Neutrophil (primary cell): ENCODE results near the gene VWA8.
"Not testable (repeated sequence)": the region's sequence is repeated elsewhere in the genome, so short reads cannot be mapped to it uniquely, and the experiment has no call there.

Experiments
- H3K27ac ChIP-seq: fragments of 200-600 bp; sonication (generic); 2 replicates; pipeline ENCODE4 v1.5.1; 2016; ENCODE audit warnings: mild to moderate bottlenecking, moderate library complexity
- H3K27me3 ChIP-seq: fragments of 200-600 bp; sonication (generic); 2 replicates; pipeline ENCODE4 v1.6.0; 2016; ENCODE audit warnings: mild to moderate bottlenecking
- H3K36me3 ChIP-seq: fragments of 200-600 bp; sonication (generic); 2 replicates; pipeline ENCODE4 v1.5.1; 2017
- H3K4me1 ChIP-seq, 2 experiments: fragments of 200-600 bp in 1 of 2; sonication (generic) in 1 of 2; 1 replicate in 1 of 2; 2 replicates in 1 of 2; pipeline versions ENCODE4 v1.5.1 to v1.6.1; 2013 to 2016; ENCODE audit warnings: low read depth in 1 of 2, low read length in 1 of 2, mild to moderate bottlenecking in 1 of 2, moderate library complexity in 1 of 2; ENCODE audit not compliant: control insufficient read depth in 1 of 2, insufficient read depth in 1 of 2
- H3K4me3 ChIP-seq, 2 experiments: fragments of 200-600 bp in 1 of 2; sonication (generic) in 1 of 2; 1 replicate in 1 of 2; 2 replicates in 1 of 2; pipeline ENCODE4 v1.5.1; 2013 to 2016; ENCODE audit warnings: low read depth in 1 of 2, low read length in 1 of 2, mild to moderate bottlenecking in 1 of 2, moderate library complexity in 1 of 2
- H3K9me3 ChIP-seq: fragments of 200-600 bp; sonication (generic); 2 replicates; pipeline ENCODE4 v1.5.1; 2016
- CTCF ChIP-seq: fragments of 200-600 bp; sonication (generic); IDR thresholded peaks from 2 replicates; pipeline ENCODE4 v1.5.1; 2016; ENCODE audit warnings: antibody characterized with exemption

VWA8 gene

GRCh38 chr13:41756198-41756880 lies 204.6 kb downstream of the VWA8 start:
- Histone ChIP-seq H3K36me3 (no peaks in the 10 kb centered on the region), H3K27me3 (no peaks in the 10 kb centered on the region), H3K4me1 (no peaks in the 10 kb centered on the region), H3K4me3 (no peak overlapping the region), H3K27ac (no peak overlapping the region), H3K9me3 (no peaks in the 10 kb centered on the region)
- no peak for TF ChIP-seq CTCF

DNA sequence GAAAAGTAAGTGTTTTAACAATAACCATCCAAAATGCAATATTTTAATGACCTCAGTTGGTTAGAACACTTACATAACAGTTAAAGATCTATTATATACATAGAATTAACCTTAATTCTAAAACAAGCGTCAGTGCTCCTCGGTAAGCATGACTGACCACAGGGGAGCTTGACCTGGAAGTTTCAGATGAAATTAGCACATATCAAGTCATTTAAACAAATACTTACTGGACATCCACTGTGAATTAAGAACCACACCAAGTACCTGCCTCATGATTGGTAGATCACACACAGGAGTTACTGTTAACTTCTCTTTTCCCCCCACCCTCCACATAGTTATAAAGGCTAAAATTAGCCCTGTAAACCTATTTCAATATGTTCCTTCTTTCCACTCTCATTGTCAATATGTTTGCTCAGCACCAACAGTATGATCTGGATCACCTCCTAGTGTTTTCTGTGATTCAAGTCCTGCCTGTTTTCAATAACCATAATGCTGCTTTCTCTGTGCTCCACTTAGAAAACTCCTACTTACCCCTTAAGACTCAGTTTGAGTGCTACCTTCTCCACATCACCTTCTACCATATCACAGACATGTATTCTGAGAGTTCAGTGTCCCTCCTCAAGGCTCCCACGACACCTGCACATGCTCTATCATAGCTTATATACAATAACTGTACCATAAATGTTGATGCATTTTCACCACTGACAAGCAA lies 209.0 kb downstream of the VWA8 start:
- H3K4me3 ChIP-seq = no peak overlapping the region
- H3K9me3 ChIP-seq = no peaks in the 10 kb centered on the region
- H3K4me1 ChIP-seq = no peaks in the 10 kb centered on the region
- H3K27ac ChIP-seq = no peak overlapping the region
- TF ChIP-seq CTCF = no peak
- no peaks in the 10 kb centered on the region for H3K36me3 ChIP-seq
- H3K27me3 ChIP-seq = no peaks in the 10 kb centered on the region

DNA sequence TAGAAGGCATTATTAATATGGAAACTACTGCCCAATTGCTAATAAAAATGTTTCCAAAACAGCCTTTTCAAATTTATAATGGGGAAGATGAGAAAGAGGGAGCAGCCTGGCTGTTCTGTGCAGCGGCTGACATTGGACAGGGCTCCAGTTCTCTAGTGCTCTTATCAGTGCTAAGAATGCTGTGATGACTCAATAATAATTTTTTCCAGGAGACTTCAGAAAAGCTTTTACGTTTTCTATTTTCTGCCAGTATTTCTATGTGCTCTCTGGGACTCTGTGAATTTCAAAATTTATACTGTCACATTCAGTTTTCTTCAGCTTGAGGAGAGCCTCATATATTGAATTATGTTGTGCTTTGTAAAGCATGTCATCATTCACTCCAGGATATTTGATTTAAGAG lies 209.6 kb downstream of the VWA8 start:
- Histone ChIP-seq H3K4me3 (no peak overlapping the region), H3K9me3 (no peaks in the 10 kb centered on the region), H3K36me3 (no peaks in the 10 kb centered on the region), H3K27me3 (no peaks in the 10 kb centered on the region), H3K4me1 (no peaks in the 10 kb centered on the region), H3K27ac (no peak overlapping the region)
- TF ChIP-seq CTCF = no peak

- H3K27me3 ChIP-seq = no peaks in the 10 kb centered on the region
- H3K4me1 ChIP-seq = no peaks in the 10 kb centered on the region
- no peak for TF ChIP-seq CTCF
- no peaks in the 10 kb centered on the region for H3K36me3 ChIP-seq
- no peak overlapping the region for H3K27ac ChIP-seq
- H3K9me3 ChIP-seq = no peaks in the 10 kb centered on the region
- no peak overlapping the region for H3K4me3 ChIP-seq
Measured at GRCh38 chr13:41746259-41746658, 214.7 kb downstream of the VWA8 start.

DNA sequence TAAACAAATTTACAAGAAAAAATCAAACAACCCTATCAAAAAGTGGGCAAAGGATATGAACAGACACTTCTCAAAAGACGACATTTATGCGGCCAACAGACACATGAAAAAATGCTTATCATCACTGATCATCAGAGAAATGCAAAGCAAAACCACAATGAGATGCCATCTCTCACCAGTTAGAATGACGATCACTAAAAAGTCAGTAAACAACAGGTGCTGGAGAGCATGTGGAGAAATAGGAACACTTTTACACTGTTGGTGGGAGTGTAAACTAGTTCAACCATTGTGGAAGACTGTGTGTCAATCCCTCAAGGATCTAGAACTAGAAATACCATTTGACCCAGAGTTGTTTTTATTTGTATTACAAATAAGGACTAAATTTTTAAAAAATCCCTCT lies 215.4 kb downstream of the VWA8 start:
- H3K36me3 ChIP-seq, H3K4me3 ChIP-seq, H3K27ac ChIP-seq, H3K4me1 ChIP-seq, H3K27me3 ChIP-seq, H3K9me3 ChIP-seq: not testable (repeated sequence)

DNA sequence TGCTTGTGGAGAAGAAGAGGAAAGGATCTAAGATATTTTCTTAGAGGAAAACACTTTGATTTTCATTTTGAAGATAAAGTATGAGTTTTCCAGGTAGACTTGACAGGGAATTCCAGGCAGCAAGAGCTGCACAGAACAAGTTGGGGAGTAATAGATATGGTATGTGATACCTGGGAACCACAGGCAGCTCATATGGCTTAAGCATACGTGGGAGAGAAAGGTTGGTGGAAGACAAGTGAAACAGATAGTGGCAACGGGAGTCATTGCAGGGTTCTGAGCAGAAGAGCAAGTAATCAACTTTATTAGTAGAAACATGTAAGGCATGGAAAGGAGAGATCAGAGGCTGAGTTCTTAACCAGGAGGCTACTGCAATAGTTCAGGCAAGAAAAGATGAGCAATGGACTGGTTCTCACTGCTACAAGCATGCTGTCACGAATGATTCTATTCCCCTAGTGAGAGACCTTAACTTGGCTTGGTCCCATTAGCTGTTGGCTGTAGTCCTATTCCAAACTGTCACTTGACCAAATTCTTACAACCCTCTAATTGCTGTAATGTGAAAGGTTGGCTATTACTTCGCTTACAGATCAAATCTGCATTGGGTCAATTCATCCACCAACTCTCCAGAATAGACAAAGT lies 217.9 kb downstream of the VWA8 start:
- no peak for TF ChIP-seq CTCF
- Histone ChIP-seq H3K9me3 (no peaks in the 10 kb centered on the region), H3K27ac (no peak overlapping the region)

More for the DNA sequence above, 217.9 kb downstream of the VWA8 start:
- Histone ChIP-seq H3K36me3 (no peaks in the 10 kb centered on the region), H3K4me1 (no peaks in the 10 kb centered on the region), H3K27me3 (no peaks in the 10 kb centered on the region), H3K4me3 (no peak overlapping the region)
